HepG2 (cell line): ENCODE results near the gene GRIK4. TPM values are rescaled to one million over a fixed set of nuclear protein-coding genes. Genes with fewer than 3 reads are reported as not detected.
A peak's percentile ranks its signal among the peaks of the same experiment; 100 is the strongest.

Experiments used
- ATAC-seq: fragments of 200-7000 bp; cut with Tn5 transposase; 3 replicates; pipeline ENCODE4 v1.9.1; 2020; ENCODE audit warnings: mild to moderate bottlenecking, moderate library complexity
- BruUV-seq: library from RNA; stranded (reverse); fragments of 400-500 nt; replicated peaks from 2 replicates; lab custom pipeline; 2021; lab: Mats Ljungman, UMichigan
- CTCF ChIA-PET: fragments of 300-600 bp; formaldehyde crosslinking; extraction: SDS; loops from one replicate; lab custom pipeline; 2021; ENCODE audit warnings: low total read pairs, inconsistent platforms, low intra/inter-chr PET ratio; lab: Yijun Ruan, JAX
- POLR2A ChIA-PET: fragments of 350-600 bp; sonication (Branson Sonifier 250); formaldehyde crosslinking; loops from one replicate; lab custom pipeline; 2020; ENCODE audit warnings: antibody characterized with exemption, inconsistent platforms; lab: Yijun Ruan, JAX
- DNase-seq: peaks from one replicate; pipeline ENCODE4 v3.0.0-alpha.2; 2015; ENCODE audit warnings: low spot score
- FAIRE-seq: peaks from 3 replicates; lab custom pipeline; 2011; peaks lifted over from hg19 to GRCh38; lab: Jason Lieb, UNC
- H2AFZ ChIP-seq: one replicate; pipeline ENCODE4 v1.6.1; 2011; ENCODE audit warnings: low read length, inconsistent platforms
- H3K27ac ChIP-seq: fragments of 300-600 bp; 3 replicates; pipeline ENCODE4 v1.8.0; 2011; ENCODE audit warnings: mixed run types, mild to moderate bottlenecking, mixed read lengths, low read length, inconsistent platforms; ENCODE audit not compliant: insufficient read depth; ENCODE audit errors: extremely low read length
- H3K27me3 ChIP-seq, 2 experiments: fragments of 200-600 bp in 1 of 2; 2 replicates in 1 of 2; 3 replicates in 1 of 2; pipeline versions ENCODE4 v1.6.0 to v1.8.0; 2011; ENCODE audit warnings: low read length in 2 of 2, mild to moderate bottlenecking in 2 of 2, moderate library complexity in 2 of 2, inconsistent platforms in 1 of 2; ENCODE audit not compliant: insufficient read depth in 2 of 2, control insufficient read depth in 1 of 2
- H3K36me3 ChIP-seq, 2 experiments: fragments of 200-600 bp in 1 of 2; replicated peaks in 1 of 2; 2 replicates in 1 of 2; 3 replicates in 1 of 2; pipeline versions ENCODE4 v1.5.1 to v1.8.0; 2011; ENCODE audit warnings: low read length in 2 of 2, inconsistent platforms in 1 of 2; ENCODE audit not compliant: insufficient read depth in 2 of 2, control insufficient read depth in 1 of 2
- H3K4me1 ChIP-seq: 2 replicates; pipeline ENCODE4 v1.5.1; 2012; ENCODE audit warnings: low read length, inconsistent platforms; ENCODE audit not compliant: insufficient read depth
- H3K4me2 ChIP-seq: 2 replicates; pipeline ENCODE4 v1.6.0; 2011; ENCODE audit warnings: low read depth, low read length, inconsistent platforms
- H3K4me3 ChIP-seq, 3 experiments: fragments of 200-600 bp in 1 of 3; sonication (generic), shearing (Covaris generic) in 1 of 3; replicated peaks in 1 of 3; 2 replicates each; pipeline ENCODE4 v1.5.1; 2011 to 2016; ENCODE audit warnings: low read length in 3 of 3, inconsistent platforms in 2 of 3, low read depth in 2 of 3, mild to moderate bottlenecking in 2 of 3, control low read depth in 1 of 3, mixed read lengths in 1 of 3; ENCODE audit not compliant: insufficient read depth in 1 of 3
- H3K79me2 ChIP-seq: one replicate; pipeline ENCODE4 v1.6.1; 2011; ENCODE audit warnings: low read length, inconsistent platforms; ENCODE audit not compliant: insufficient read depth
- H3K9ac ChIP-seq: 2 replicates; pipeline ENCODE4 v1.6.0; 2011; ENCODE audit warnings: mild to moderate bottlenecking, low read depth, low read length, inconsistent platforms; ENCODE audit not compliant: insufficient read depth
- H3K9me3 ChIP-seq: 2 replicates; pipeline ENCODE4 v1.5.1; 2012; ENCODE audit warnings: mild to moderate bottlenecking, low read length
- H4K20me1 ChIP-seq: 2 replicates; pipeline ENCODE4 v1.6.0; 2011; ENCODE audit warnings: inconsistent platforms, mild to moderate bottlenecking, low read length, moderate library complexity; ENCODE audit not compliant: insufficient read depth
- MAFK ChIP-seq, 2 experiments: IDR thresholded peaks in 1 of 2; conservative IDR thresholded peaks in 1 of 2; 2 replicates each; pipeline ENCODE4 v1.6.1; 2011; ENCODE audit warnings: improper control_type of control experiment in 2 of 2, low read length in 2 of 2
- MEIS1 ChIP-seq: sonication (generic); formaldehyde crosslinking; IDR thresholded peaks from 2 replicates; pipeline ENCODE4 v1.9.0; 2021; ENCODE audit warnings: mild to moderate bottlenecking, missing genetic modification reagents, moderate library complexity, borderline replicate concordance
- SP1 ChIP-seq, 2 experiments: fragments of 450-650 bp in 1 of 2; sonication (generic) in 1 of 2; formaldehyde crosslinking in 1 of 2; IDR thresholded peaks; 2 replicates each; pipeline versions ENCODE4 v1.4.0 to v1.6.1; 2016 to 2020; ENCODE audit warnings: missing genetic modification reagents in 1 of 2
- ZFP37 ChIP-seq: sonication (generic); formaldehyde crosslinking; IDR thresholded peaks from 2 replicates; pipeline ENCODE4 v1.4.0; 2020; ENCODE audit warnings: missing genetic modification reagents, borderline replicate concordance
- ZNF550 ChIP-seq: sonication (generic); formaldehyde crosslinking; IDR thresholded peaks from 2 replicates; pipeline ENCODE4 v1.4.0; 2020; ENCODE audit warnings: mild to moderate bottlenecking, missing genetic modification reagents, borderline replicate concordance
- ZSCAN25 ChIP-seq: sonication (generic); formaldehyde crosslinking; IDR thresholded peaks from 2 replicates; pipeline ENCODE4 v1.8.0; 2022; ENCODE audit warnings: mild to moderate bottlenecking, missing genetic modification reagents
- WGBS: methylation state at CpG from one replicate; pipeline ENCODE4 v1.1.6; 2017; ENCODE audit warnings: low lambda C conversion rate; 5-methylcytosine and 5-hydroxymethylcytosine counted together
- in situ Hi-C: cut with HindIII; loops from 2 replicates; pipeline ENCODE4 v1.10.0; 2017; ENCODE audit warnings: low pct_unique_long_range_greater_than_20kb; ENCODE audit not compliant: extremely low pct_ligation_motif_present
- intact Hi-C: fragments of 100-400 bp; cut with micrococcal nuclease; formaldehyde crosslinking; loops from one replicate; pipeline ENCODE4 v1.10.0; 2022; ENCODE audit not compliant: unreplicated experiment
- polyA plus RNA-seq, 8 experiments: library from polyadenylated mRNA; depleted of rRNA in 3 of 8; stranded (reverse) in 7 of 8; unstranded in 1 of 8; fragments of >200 nt; fragmentation: Illumina TruSeq in 4 of 8; extraction: Trizol in 4 of 8; gene quantifications; 2 replicates each; pipeline versions ENCODE4 v1.2.1 to v1.2.3, GENCODE V29; 2011 to 2016; ENCODE audit warnings: low read depth in 4 of 8, missing spikeins in 1 of 8, mixed read lengths in 1 of 8; ENCODE audit not compliant: insufficient read depth in 1 of 8
- total RNA-seq, 5 experiments: library from RNA; depleted of rRNA; stranded (reverse); fragments of >200 nt; fragmentation: Illumina TruSeq; extraction: Trizol; gene quantifications; 2 replicates each; pipeline ENCODE4 v1.2.3, GENCODE V29; 2016; ENCODE audit warnings: low read depth in 1 of 5
- TF ChIP-seq, protein P1 (sequence below): sonication (generic); formaldehyde crosslinking; IDR thresholded peaks from 2 replicates; pipeline ENCODE4 v1.4.0; 2020; ENCODE audit warnings: mild to moderate bottlenecking, missing genetic modification reagents

Gene GRIK4
- total and polyA plus RNA-seq, 2 of the 13 experiments (the other 11 are each of a cell fraction or from before 2014, with no cell fraction given), result 0.04 to 0.07 TPM

DNA sequence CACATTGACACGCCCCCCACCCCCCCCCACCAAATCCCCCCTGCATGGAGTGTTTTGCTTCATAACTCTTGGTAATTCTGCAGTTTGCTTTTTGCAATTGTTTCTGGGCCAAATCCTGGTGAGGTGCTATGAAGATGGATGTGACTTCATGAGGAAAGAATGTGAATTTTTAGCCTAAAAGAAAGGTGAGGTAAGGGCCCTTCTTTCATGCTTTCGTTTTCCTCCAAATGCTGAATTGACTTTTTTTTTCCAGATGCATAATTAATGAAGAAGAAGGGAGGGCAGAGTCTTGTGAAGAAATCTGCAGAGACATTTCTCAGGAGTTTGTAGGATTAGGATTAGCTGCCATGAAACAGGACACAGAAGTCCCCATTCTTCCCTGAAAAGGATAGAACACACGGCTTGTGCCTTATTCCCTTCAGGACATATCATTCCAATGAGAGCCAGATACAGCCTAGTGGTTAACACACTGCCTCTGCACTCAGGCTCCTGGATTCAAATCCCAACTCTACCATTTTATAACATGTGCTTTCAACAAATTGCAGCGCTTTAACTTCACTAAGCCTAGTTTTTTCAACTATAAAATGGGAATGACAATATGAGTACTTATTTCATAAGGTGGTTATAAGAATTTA, 492.8 kb downstream of the GRIK4 start:
- POLR2A ChIA-PET, result no interaction called here
- ATAC-seq (no peak), DNase-seq (no peak), FAIRE-seq (no peak)
- H4K20me1 ChIP-seq, result no peaks in the 10 kb centered on the region
- no TSS peak for BruUV-seq
- H3K9ac ChIP-seq, result no peak overlapping the region
- H3K27me3 ChIP-seq, result peaks cover 0 to 7% of the 10 kb centered on the region in 2 experiments; a peak in 1 of 5 replicates
- no peak overlapping the region for H3K4me3 ChIP-seq
- in situ Hi-C loops (no loop called here), intact Hi-C loops (no loop called here)
- CTCF ChIA-PET, result no interaction called here
- no peaks in the 10 kb centered on the region for H3K4me1 ChIP-seq
- H3K79me2 ChIP-seq, result no peaks in the 10 kb centered on the region
- no peak overlapping the region for H3K27ac ChIP-seq
- no peak for TF ChIP-seq ZFP37 (CRISPR knock-in tag)
- no peak for TF ChIP-seq ZSCAN25 (CRISPR knock-in tag)
- TF ChIP-seq, protein P1, sequence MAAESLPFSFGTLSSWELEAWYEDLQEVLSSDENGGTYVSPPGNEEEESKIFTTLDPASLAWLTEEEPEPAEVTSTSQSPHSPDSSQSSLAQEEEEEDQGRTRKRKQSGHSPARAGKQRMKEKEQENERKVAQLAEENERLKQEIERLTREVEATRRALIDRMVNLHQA, result no peak
- no peak for TF ChIP-seq SP1 (IDR thresholded peaks at IDR 0.05)
- TF ChIP-seq SP1 (CRISPR knock-in tag; IDR thresholded peaks at IDR 0.05), result no peak
- no peak for TF ChIP-seq ZNF550
- TF ChIP-seq MAFK (conservative IDR thresholded peaks at IDR 0.05 in 1 of 2, IDR thresholded peaks at IDR 0.05 in 1 of 2; ENCODE audit: low read length in 2 of 2), result 0 out of 4 replicates have a peak, but pooled peaks of 1 of the 2 experiments have one; percentile 7
- no peak overlapping the region for H3K4me2 ChIP-seq
- H2AFZ ChIP-seq, result no peak overlapping the region
- WGBS, result 2% methylated on average over 4 of the region's 4 CpGs
- H3K36me3 ChIP-seq, result no peaks in the 10 kb centered on the region
- H3K9me3 ChIP-seq, result no peaks in the 10 kb centered on the region

DNA sequence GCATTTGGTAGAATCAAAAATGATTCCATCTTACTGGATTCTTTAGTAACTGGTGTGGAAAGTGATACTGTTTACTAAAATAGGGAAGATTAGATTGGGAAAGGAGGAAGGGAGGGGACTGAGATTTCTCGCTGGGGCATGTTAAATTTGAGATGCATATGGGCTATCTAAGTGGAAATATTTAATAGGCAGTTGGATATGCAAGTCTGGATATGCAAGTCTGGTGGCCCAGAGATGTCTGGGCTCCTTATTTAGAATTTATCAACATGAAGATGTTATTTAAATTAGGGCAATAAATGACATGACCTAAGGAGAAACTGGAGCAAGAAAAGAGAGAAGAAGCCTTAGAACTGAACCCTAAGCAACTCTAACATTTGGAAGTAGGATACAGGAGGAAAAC, 495.4 kb downstream of the GRIK4 start:
- WGBS, result 0% methylated on average over 1 of the region's 1 CpG
- Histone ChIP-seq H3K4me2 (no peak overlapping the region), H2AFZ (no peak overlapping the region), H3K27ac (no peak overlapping the region), H3K4me3 (no peak overlapping the region), H3K27me3 (0 out of 5 replicates have a peak, but pooled peaks cover 0 to 3% of the 10 kb centered on the region in 2 experiments), H4K20me1 (no peaks in the 10 kb centered on the region), H3K79me2 (no peaks in the 10 kb centered on the region), H3K9ac (no peak overlapping the region), H3K36me3 (no peaks in the 10 kb centered on the region), H3K4me1 (no peaks in the 10 kb centered on the region), H3K9me3 (no peaks in the 10 kb centered on the region)
- no peak for DNase-seq
- no peak for FAIRE-seq
- ChIA-PET POLR2A (no interaction called here), CTCF (no interaction called here)
- no TSS peak for BruUV-seq
- in situ Hi-C loops, result no loop called here
- no peak for TF ChIP-seq MEIS1
- intact Hi-C loops, result no loop called here
- ATAC-seq, result no peak
